Endothelial cell of umbilical vein (primary cell): ENCODE results near the gene PABPC1L2B. TPM values are rescaled to one million over a fixed set of nuclear protein-coding genes. Genes with fewer than 3 reads are reported as not detected.

ENCODE experiments used
- BruUV-seq: library from RNA; stranded (reverse); fragments of 400-500 nt; replicated peaks from 2 replicates; lab custom pipeline; 2021; lab: Mats Ljungman, UMichigan
- CTCF ChIA-PET: fragments of 300-600, 350-600 bp; sonication (Branson Sonifier 250); formaldehyde crosslinking; loops from one replicate; lab custom pipeline; 2021; ENCODE audit warnings: antibody characterized with exemption, inconsistent platforms; lab: Charles Lee
- POLR2A ChIA-PET: fragments of 300-600, 350-600 bp; sonication (Branson Sonifier 250); formaldehyde crosslinking; loops from one replicate; lab custom pipeline; 2021; ENCODE audit warnings: antibody characterized with exemption, inconsistent platforms; lab: Charles Lee
- DNase-seq: peaks from one replicate; pipeline ENCODE4 v3.0.0-alpha.2; 2011; ENCODE audit warnings: low read depth, low spot score
- FAIRE-seq: peaks from 2 replicates; lab custom pipeline; 2011; peaks lifted over from hg19 to GRCh38; lab: Jason Lieb, UNC
- H2AFZ ChIP-seq: 2 replicates; pipeline ENCODE4 v1.6.0; 2012; ENCODE audit warnings: low read depth, low read length, control low read depth, inconsistent platforms
- H3K27ac ChIP-seq: 2 replicates; pipeline ENCODE4 v1.5.1; 2011; ENCODE audit warnings: low read depth, mild to moderate bottlenecking, control low read depth, low read length, moderate library complexity; ENCODE audit not compliant: insufficient read depth
- H3K27me3 ChIP-seq, 2 experiments: 2 replicates each; pipeline versions ENCODE4 v1.6.0 to v1.6.1; 2011; ENCODE audit warnings: low read length in 2 of 2, mixed read lengths in 1 of 2; ENCODE audit not compliant: control insufficient read depth in 2 of 2, insufficient read depth in 2 of 2
- H3K36me3 ChIP-seq, 2 experiments: 2 replicates in 1 of 2; 3 replicates in 1 of 2; pipeline ENCODE4 v1.5.1; 2011; ENCODE audit warnings: low read length in 2 of 2, mild to moderate bottlenecking in 1 of 2, moderate library complexity in 1 of 2; ENCODE audit not compliant: control insufficient read depth in 2 of 2, insufficient read depth in 2 of 2; ENCODE audit errors: extremely low read depth in 1 of 2
- H3K4me1 ChIP-seq: 3 replicates; pipeline ENCODE4 v1.5.1; 2011; ENCODE audit warnings: mild to moderate bottlenecking, low read length; ENCODE audit not compliant: control insufficient read depth, insufficient read depth; ENCODE audit errors: extremely low read depth
- H3K4me2 ChIP-seq: 2 replicates; pipeline ENCODE4 v1.6.1; 2011; ENCODE audit warnings: low read length, control low read depth, mixed read lengths; ENCODE audit not compliant: insufficient read depth
- H3K4me3 ChIP-seq, 3 experiments: fragments of 200-600 bp in 1 of 3; sonication (generic), shearing (Covaris generic) in 1 of 3; replicated peaks in 1 of 3; 2 replicates each; pipeline ENCODE4 v1.5.1; 2011 to 2016; ENCODE audit warnings: control low read depth in 3 of 3, low read length in 3 of 3, mild to moderate bottlenecking in 2 of 3, inconsistent platforms in 1 of 3, low read depth in 1 of 3, moderate library complexity in 1 of 3; ENCODE audit not compliant: insufficient read depth in 1 of 3
- H3K79me2 ChIP-seq: 2 replicates; pipeline ENCODE4 v1.6.0; 2012; ENCODE audit warnings: low read length, inconsistent platforms; ENCODE audit not compliant: control insufficient read depth, insufficient read depth
- H3K9ac ChIP-seq: replicated peaks from 2 replicates; pipeline ENCODE3; 2011; ENCODE audit warnings: low read length, control low read depth; ENCODE audit not compliant: insufficient read depth; ENCODE audit errors: extremely low read depth
- H3K9me1 ChIP-seq: replicated peaks from 3 replicates; pipeline ENCODE4 v1.6.0; 2011; ENCODE audit warnings: mild to moderate bottlenecking, low read length; ENCODE audit not compliant: control insufficient read depth, insufficient read depth; ENCODE audit errors: extremely low read depth
- H3K9me3 ChIP-seq: replicated peaks from 2 replicates; pipeline ENCODE4 v1.5.1; 2012; ENCODE audit warnings: low read length, inconsistent platforms; ENCODE audit not compliant: control insufficient read depth, insufficient read depth
- H4K20me1 ChIP-seq: replicated peaks from 2 replicates; pipeline ENCODE3; 2011; ENCODE audit warnings: mild to moderate bottlenecking, low read length; ENCODE audit not compliant: control insufficient read depth, insufficient read depth; ENCODE audit errors: extremely low read depth
- JUN ChIP-seq: IDR thresholded peaks from 2 replicates; pipeline ENCODE4 v1.6.1; 2011; ENCODE audit warnings: borderline replicate concordance, low read depth; ENCODE audit not compliant: insufficient read length, insufficient read depth
- dilution Hi-C: fragments of 300-500 bp; cut with MboI; formaldehyde crosslinking; loops from one replicate; pipeline ENCODE4 v1.15.0; 2019; ENCODE audit warnings: low sequenced_read_pairs; ENCODE audit not compliant: extremely low pct_ligation_motif_present
- intact Hi-C: fragments of 100-400 bp; cut with micrococcal nuclease; formaldehyde crosslinking; loops from one replicate; pipeline ENCODE4 v1.10.0; 2022
- polyA plus RNA-seq, 4 experiments: library from polyadenylated mRNA; depleted of rRNA in 3 of 4; stranded (reverse) in 3 of 4; unstranded in 1 of 4; fragments of >200 nt; gene quantifications; 2 replicates each; pipeline versions ENCODE4 v1.2.1 to v1.2.3, GENCODE V29; 2011 to 2012; ENCODE audit warnings: missing spikeins in 1 of 4
- total RNA-seq: library from RNA; stranded (reverse); gene quantifications from 2 replicates; pipeline ENCODE4 v1.2.3, GENCODE V29; 2021
- TF ChIP-seq, protein P1 (sequence below): IDR thresholded peaks from 2 replicates; pipeline ENCODE4 v1.6.1; 2011; ENCODE audit not compliant: insufficient read depth, insufficient read length
- TF ChIP-seq, protein P2 (sequence below), 2 donors: IDR thresholded peaks; 1 replicate in 1 of 2; 2 replicates in 1 of 2; pipeline ENCODE4 v1.5.1; 2011; ENCODE audit warnings: low read length in 2 of 2, mild to moderate bottlenecking in 2 of 2, moderate library complexity in 2 of 2, control low read depth in 1 of 2, inconsistent platforms in 1 of 2, low read depth in 1 of 2; ENCODE audit not compliant: insufficient read depth in 1 of 2; ENCODE audit errors: extremely low read depth in 1 of 2

PABPC1L2B gene
- total and polyA plus RNA-seq, 2 donors (not counting 3 experiments of a cell fraction or from before 2014, with no cell fraction given): not detected

DNA sequence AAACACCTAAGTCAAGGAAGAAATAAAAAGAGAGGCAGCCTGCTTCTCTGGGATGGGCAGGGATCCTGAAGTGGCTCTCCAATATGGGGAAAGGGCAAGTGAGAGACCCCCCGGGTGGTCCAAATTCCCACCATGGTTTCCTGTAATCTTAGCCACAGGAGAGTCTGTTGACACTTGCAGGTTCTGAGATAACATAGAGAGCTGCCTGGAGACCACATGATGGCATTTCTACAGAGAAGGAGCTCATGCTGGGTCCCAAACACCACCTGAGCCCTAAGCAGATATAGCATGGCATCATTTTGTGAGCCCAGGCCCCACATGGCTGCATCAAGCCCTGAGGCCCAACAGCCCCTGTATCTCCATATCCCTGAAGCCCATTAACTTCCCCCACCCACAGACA lies 26.1 kb downstream of the PABPC1L2B start:
- DNase-seq: no peak
- CTCF ChIA-PET: no interaction called here
- Histone ChIP-seq H3K79me2 (no peaks in the 10 kb centered on the region), H3K36me3 (no peaks in the 10 kb centered on the region), H3K4me3 (no peak overlapping the region), H3K27me3 (no peaks in the 10 kb centered on the region), H3K27ac (no peak overlapping the region), H3K4me2 (no peak overlapping the region), H4K20me1 (no peaks in the 10 kb centered on the region), H3K9me1 (no peaks in the 10 kb centered on the region), H3K4me1 (no peaks in the 10 kb centered on the region), H3K9me3 (no peaks in the 10 kb centered on the region), H3K9ac (no peak overlapping the region), H2AFZ (no peak overlapping the region)
- POLR2A ChIA-PET: no interaction called here
- TF ChIP-seq JUN: no peak
- TF ChIP-seq, protein P1, sequence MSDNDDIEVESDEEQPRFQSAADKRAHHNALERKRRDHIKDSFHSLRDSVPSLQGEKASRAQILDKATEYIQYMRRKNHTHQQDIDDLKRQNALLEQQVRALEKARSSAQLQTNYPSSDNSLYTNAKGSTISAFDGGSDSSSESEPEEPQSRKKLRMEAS: no peak
- TF ChIP-seq, protein P2, sequence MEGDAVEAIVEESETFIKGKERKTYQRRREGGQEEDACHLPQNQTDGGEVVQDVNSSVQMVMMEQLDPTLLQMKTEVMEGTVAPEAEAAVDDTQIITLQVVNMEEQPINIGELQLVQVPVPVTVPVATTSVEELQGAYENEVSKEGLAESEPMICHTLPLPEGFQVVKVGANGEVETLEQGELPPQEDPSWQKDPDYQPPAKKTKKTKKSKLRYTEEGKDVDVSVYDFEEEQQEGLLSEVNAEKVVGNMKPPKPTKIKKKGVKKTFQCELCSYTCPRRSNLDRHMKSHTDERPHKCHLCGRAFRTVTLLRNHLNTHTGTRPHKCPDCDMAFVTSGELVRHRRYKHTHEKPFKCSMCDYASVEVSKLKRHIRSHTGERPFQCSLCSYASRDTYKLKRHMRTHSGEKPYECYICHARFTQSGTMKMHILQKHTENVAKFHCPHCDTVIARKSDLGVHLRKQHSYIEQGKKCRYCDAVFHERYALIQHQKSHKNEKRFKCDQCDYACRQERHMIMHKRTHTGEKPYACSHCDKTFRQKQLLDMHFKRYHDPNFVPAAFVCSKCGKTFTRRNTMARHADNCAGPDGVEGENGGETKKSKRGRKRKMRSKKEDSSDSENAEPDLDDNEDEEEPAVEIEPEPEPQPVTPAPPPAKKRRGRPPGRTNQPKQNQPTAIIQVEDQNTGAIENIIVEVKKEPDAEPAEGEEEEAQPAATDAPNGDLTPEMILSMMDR (IDR thresholded peaks at IDR 0.05; ENCODE audit: extremely low read depth in 1 of 2, insufficient read depth in 1 of 2, low read depth in 1 of 2, low read length in 2 of 2): no peak
- no peak for FAIRE-seq
- intact Hi-C loops: no loop called here
- no TSS peak for BruUV-seq
- dilution Hi-C loops: no loop called here

Other genes starting within 250 kb of the PABPC1L2B start
- gene DMRTC1B, start 226.0 kb upstream of the PABPC1L2B start, total RNA-seq: not detected in 2 replicates
- not detected in 2 replicates for gene DMRTC1B, start 226.0 kb upstream of the PABPC1L2B start, polyA plus RNA-seq
- gene FAM236B, start 220.3 kb upstream of the PABPC1L2B start, total RNA-seq: not detected in 2 replicates
- not detected in 2 replicates for gene FAM236B, start 220.3 kb upstream of the PABPC1L2B start, polyA plus RNA-seq
- gene FAM236D, start 194.7 kb upstream of the PABPC1L2B start, total RNA-seq: not detected in 2 replicates
- not detected in 2 replicates for gene FAM236D, start 194.7 kb upstream of the PABPC1L2B start, polyA plus RNA-seq
- gene FAM236C, start 90.3 kb upstream of the PABPC1L2B start, total RNA-seq: not detected in 2 replicates
- not detected in 2 replicates for gene FAM236C, start 90.3 kb upstream of the PABPC1L2B start, polyA plus RNA-seq
- not detected in 2 replicates for gene FAM236A, start 64.7 kb upstream of the PABPC1L2B start, total RNA-seq
- gene FAM236A, start 64.7 kb upstream of the PABPC1L2B start, polyA plus RNA-seq: not detected in 2 replicates
- not detected in 2 replicates for gene DMRTC1, start 59.1 kb upstream of the PABPC1L2B start, total RNA-seq
- gene DMRTC1, start 59.1 kb upstream of the PABPC1L2B start, polyA plus RNA-seq: not detected in 2 replicates
- gene PABPC1L2A, start 76.6 kb downstream of the PABPC1L2B start, total RNA-seq: not detected in 2 replicates
- not detected in 2 replicates for gene PABPC1L2A, start 76.6 kb downstream of the PABPC1L2B start, polyA plus RNA-seq
- 1.0 and 1.1 TPM in 2 replicates for gene NAP1L2, start 211.9 kb downstream of the PABPC1L2B start, total RNA-seq
- 0.13 and 0.23 TPM in 2 replicates for gene NAP1L2, start 211.9 kb downstream of the PABPC1L2B start, polyA plus RNA-seq